Fibroblast of skin of left quadriceps (primary cell): ENCODE data around the gene APPBP2.
"Not testable (repeated sequence)": the region's sequence is repeated elsewhere in the genome, so short reads cannot be mapped to it uniquely, and the experiment has no call there.

Source experiments
- DNase-seq, 2 experiments: peaks; one replicate each; pipeline ENCODE4 v3.0.0-alpha.2; 2013; ENCODE audit warnings: low read depth in 2 of 2

Gene APPBP2

GRCh38 chr17:60493847-60494321 is 32.2 kb downstream of the APPBP2 start:
- DNase-seq, result peak; percentile 0 to 3

GRCh38 chr17:60491771-60492170 is 34.3 kb downstream of the APPBP2 start:
- DNase-seq, result no peak

DNA sequence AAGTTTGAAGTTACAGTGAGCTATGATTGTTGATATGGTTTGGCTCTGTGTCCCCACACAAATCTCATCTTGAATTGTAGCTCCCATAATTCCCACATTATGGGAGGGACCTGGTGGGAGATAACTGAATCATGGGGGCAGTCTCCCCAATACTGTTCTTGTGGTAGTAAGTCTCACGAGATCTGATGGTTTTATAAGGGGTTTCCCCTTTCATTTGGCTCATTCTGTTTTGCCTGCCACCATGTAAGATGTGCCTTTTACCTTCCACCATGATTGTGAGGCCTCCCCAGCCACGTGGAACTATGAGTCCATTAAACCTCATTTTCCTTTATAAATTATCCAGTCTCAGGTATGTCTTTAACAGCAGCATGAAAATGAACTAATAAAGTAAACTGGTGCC is 35.4 kb downstream of the APPBP2 start:
- not testable (repeated sequence) for DNase-seq

DNA sequence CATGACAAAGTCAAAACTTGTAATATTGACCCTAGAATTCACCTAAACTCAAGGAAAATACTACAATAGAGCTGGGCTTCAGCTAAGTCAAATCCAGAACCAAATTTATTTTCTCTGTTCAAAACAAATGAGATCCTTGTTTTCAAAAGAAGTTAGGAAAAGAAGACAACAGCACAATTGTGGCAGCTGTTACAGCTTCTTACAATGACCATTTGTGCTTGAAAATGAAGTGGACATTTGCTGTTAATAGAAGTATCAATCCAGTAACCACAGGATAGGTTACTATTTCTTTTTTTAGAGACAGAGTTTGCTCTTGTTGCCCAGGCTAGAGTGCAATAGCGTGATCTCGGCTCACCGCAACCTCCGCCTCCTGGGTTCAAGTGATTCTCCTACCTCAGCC is 44.4 kb downstream of the APPBP2 start:
- DNase-seq, result no peak

DNA sequence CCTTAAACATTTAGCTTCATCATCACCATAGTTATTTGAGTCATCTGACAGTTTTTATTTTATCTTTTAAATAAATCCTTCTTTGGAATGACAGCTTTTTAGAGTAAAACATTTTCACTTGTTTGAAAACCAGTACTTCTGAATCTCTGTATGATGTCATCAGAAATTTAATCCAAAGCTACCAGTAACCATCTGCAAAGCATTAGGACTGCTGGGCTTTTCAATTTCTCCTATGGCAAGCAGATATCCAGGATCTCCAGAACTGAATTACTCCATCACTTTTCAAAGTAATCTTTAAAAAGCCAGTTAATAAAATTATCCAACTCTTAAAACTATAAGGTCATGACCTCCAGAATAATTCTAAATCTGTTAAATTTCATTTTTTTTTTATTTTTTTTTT is 52.3 kb downstream of the APPBP2 start:
- peak; percentile 20 to 21 for DNase-seq

DNA sequence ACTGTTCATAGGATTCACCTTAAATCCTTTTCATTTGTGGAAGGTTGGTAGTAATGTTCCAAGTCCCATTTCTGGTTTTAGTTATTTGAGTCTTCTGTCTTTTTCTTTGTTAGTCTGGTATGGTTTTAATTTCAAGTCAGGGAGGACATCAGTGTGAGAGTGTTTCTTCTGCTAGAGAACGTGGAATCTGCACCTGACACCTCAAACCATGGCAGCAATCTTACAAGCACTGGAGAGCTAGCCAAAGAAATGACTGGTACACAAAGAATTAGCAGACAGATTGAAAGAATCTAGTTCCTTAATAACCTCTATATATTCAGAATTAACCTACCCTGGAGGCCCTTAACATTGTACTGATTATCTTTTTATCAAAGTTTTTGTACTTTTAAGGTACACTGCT is 53.6 kb downstream of the APPBP2 start:
- no peak for DNase-seq

- DNase-seq, result no peak
Measured at GRCh38 chr17:60471451-60471850, 54.6 kb downstream of the APPBP2 start.

DNA sequence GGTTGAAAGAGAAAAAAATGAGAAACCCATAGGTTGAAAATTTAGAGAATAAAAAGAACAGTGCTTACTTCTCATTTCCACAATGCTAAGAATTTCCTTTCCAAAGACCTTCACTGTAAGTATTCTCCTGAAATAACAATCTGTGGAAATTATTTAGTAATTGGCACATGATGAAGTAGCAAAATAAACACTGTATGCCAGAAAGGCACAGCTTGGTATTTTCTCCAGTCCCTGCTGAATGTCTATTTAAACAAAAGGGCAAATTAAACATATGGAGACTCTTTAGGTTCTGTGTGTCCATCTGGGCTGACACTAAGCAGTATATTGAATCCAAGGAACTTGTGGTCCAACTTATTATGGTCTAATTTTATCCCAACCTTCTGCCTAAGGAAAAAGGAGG is 57.7 kb downstream of the APPBP2 start:
- DNase-seq, result no peak

DNA sequence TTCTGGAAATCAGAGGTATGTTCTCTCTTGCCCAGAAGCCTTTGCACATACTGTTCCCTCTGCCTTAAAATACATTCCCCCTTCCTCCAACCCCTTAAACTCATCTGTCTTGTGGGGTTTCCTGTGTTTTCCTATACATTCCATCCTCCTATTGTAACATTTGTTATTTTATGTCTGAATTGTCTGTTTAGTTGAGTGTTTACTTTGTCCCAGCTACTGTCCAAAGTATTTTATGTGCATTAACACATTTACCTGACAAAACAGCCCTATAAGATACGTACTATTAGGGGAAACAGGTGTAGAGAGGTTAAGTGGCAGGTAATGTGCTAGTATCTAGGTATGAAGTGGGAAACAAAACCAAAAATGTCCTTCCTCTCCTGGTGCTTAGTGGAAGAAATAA is 61.7 kb downstream of the APPBP2 start:
- DNase-seq, result no peak

DNA sequence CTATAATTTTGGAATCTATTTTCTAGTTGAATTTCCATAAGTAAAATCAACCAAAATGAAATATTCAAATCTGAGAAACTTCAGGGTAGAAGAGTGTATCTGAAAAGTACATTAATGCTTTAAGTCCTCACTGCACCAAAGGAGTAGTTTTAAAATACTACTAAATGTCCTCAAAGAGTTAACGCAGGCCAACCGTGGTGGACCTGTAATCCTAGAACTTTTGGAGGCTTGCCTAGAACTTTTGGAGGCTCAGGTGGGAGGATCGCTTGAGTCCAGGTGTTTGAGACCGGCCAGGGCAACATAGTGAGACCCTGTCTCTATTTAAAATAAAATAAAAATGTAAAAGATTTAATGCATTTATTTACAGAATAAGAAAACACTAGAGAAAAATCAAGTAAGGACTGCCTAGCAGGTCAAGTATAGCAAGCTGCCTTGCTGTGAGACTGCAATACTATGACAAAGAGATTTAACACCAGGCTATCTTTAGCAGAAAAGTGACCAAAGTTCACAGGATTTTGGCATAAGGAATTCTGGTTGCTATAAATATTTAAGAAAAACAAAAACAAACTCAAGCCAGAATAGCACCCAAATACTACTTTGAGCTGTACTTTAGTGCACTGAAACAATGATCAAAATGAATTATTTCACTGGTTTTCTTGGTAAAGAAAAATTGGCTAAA is 62.7 kb downstream of the APPBP2 start:
- DNase-seq, result no peak

DNA sequence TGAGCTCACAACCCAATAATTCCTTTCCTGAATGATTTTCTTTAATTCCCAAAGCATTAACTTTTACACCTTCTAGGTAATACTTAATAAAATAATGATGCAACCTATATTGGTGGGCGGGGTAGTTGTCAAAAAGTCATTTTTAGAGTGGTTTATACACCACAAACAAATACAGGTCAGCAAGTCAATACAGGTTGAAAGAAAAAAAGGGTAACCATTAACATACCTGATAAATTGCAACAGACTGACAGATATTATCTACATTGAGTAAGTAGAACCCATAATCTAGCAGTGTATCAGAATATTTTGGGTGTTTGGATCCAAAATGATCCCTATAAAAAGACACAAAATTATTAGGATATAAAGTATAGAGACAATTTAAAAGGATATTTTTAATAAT is 64.5 kb downstream of the APPBP2 start:
- no peak for DNase-seq

- DNase-seq, result no peak
Measured at GRCh38 chr17:60457148-60457547, 68.9 kb downstream of the APPBP2 start.

GRCh38 chr17:60455378-60455777 is 70.7 kb downstream of the APPBP2 start:
- DNase-seq, result no peak

DNA sequence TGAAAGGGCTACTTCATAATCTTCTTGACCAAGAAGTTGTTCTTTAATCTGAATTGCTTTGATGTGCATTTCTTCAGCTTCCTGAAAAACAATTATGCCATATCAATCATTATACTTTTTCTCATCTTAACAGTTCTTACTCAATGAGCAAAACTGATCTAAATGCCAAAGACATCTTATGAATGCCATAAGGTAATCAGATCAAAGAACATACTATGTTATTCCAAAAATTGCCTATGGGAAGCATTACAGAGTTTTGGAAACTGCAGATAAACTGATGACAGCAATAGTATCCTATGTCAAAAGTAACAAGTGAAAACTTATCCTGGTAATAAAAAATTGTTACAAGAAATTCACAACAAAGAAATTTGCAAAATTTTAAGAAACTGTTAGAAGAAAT is 74.1 kb downstream of the APPBP2 start:
- DNase-seq, result no peak

DNA sequence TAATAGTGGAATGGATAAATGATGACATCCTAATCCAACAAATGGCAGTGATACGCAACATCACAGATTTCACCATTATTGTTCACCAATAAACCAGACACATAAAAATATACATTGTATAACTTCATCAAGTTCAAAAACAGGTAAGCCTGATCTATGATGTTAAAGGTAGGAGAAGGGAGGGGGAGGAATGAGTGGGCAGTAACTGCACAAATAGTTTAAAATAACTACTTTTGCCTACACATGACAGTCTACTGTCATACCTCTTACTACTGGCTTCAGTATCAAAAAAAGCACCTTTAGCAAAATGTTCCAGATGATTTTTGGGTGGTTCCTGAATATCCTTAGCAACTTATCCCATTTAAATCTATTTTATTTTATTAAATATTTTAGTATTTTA is 75.0 kb downstream of the APPBP2 start:
- no peak for DNase-seq

GRCh38 chr17:60447375-60447774 is 78.7 kb downstream of the APPBP2 start:
- no peak for DNase-seq

DNA sequence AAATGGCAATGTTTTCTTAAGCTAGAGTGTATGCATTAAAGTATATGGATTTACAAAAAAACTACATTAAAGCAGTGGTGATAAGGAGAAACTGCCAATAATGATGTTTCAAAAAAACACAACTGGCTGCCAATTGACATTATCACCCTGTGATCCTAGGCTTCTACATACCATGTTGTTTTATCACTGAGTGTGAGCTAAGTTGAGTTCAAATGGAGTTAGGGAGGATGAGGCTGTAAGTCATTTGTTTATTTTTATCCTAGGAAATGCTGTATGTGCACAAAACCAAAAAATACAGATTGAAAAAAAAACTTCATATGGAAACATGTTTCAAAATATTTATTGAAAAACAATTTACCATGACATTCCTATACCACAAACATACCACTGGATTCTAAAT is 80.9 kb downstream of the APPBP2 start:
- DNase-seq, result no peak

GRCh38 chr17:60443713-60444112 is 82.3 kb downstream of the APPBP2 start:
- no peak for DNase-seq

- DNase-seq, result peak; percentile 34 to 43
Measured at GRCh38 chr17:60442271-60443173, 83.5 kb downstream of the APPBP2 start.

DNA sequence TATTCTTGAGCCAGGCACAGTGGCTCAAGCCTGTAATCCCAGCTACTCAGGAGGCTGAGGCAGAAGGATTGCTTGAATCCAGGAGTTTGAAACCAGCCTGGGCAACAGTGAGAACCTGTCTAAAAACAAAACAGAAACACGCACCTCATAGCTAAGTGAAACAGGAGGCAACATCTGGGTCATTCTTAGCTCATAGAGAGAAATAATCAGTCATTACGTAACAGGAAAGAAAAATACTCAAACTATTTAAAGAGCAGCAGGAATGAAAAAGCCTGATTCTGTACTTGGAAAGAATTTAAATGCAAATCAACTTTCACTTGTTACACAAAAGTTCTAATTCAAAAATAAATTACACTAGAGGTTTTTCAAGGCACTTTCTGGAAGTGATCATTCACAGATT is 86.5 kb downstream of the APPBP2 start:
- DNase-seq, result peak in 1 of 2 experiments; percentile 11

- DNase-seq, result no peak
Measured at GRCh38 chr17:60436676-60437075, 89.4 kb downstream of the APPBP2 start.

DNA sequence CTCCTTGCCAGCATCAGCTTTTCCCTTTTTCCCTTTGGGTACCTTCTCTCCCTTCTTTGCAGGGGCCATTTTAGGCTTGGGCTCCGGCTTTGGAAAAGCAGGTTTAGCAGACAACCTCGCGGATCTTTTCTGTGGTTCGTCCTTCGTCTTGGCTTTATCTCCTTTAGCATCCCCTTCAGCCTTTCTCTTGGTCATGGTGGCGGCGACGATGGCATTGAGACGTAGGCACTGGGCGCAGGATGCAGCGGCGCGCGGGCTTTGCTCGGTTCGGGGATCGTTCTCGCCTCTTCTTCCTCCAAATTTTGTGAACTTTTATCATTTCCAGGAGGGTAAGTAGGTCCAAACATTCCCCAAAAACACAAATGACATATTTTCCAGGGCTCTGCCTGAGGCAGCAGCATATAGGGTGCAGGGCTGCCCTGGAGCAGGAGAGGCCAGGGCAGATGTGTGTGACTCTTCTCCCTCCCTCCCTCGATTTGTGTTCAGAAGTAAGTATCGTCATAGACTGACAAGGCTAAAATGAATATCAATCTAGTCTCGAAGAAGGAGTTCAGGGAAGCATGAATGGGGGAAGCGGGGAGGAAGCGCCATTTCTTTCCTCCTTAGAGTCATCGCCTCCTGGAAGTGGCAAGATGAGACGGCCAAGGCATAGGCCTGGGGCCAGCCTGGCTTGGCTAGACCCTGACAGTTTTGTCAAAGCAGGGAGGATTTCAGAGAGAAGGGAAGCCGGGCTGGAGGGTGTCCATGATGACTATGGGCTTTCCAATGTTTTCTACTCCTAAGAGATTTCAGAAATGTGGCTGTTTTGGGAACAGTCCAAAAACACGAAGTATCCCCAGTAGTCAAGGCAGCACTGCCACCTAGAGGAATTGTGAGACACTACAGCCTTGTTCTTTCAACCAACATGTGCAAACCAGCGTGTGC is 90.5 kb downstream of the APPBP2 start:
- DNase-seq, result peak; percentile 85 to 88
